Common myeloid progenitor, CD34-positive (primary cell): ENCODE results near the gene TBXA2R.

Experiments
- CTCF ChIA-PET: fragments of 350-600 bp; sonication (Branson Sonifier 250); formaldehyde crosslinking; loops from one replicate; lab custom pipeline; 2021; ENCODE audit warnings: antibody characterized with exemption; lab: Charles Lee
- POLR2A ChIA-PET: fragments of 350-600 bp; sonication (Branson Sonifier 250); formaldehyde crosslinking; loops from one replicate; lab custom pipeline; 2021; ENCODE audit warnings: antibody characterized with exemption; lab: Charles Lee
- DNase-seq, 3 donors: peaks; one replicate each; pipeline versions ENCODE4 v3.0.0 to v3.0.0-alpha.2; 2013
- H3K27ac ChIP-seq, 2 experiments: 1 replicate in 1 of 2; 2 replicates in 1 of 2; pipeline ENCODE4 v1.7.0; 2013; ENCODE audit warnings: inconsistent platforms in 2 of 2, low read length in 2 of 2, mild to moderate bottlenecking in 2 of 2, low read depth in 1 of 2, moderate library complexity in 1 of 2; ENCODE audit not compliant: severe bottlenecking in 2 of 2, insufficient read depth in 1 of 2, poor library complexity in 1 of 2
- H3K27me3 ChIP-seq, 5 experiments: replicated peaks in 2 of 5; 1 replicate in 3 of 5; 2 replicates in 2 of 5; pipeline versions ENCODE4 v1.6.1 to v1.7.0; 2013; ENCODE audit warnings: low read length in 4 of 5, mild to moderate bottlenecking in 2 of 5, moderate library complexity in 2 of 5, inconsistent platforms in 1 of 5; ENCODE audit not compliant: insufficient read depth in 5 of 5, control insufficient read depth in 4 of 5
- H3K36me3 ChIP-seq, 4 experiments: 1 replicate in 2 of 4; 2 replicates in 2 of 4; pipeline versions ENCODE4 v1.6.1 to v1.7.0; 2013; ENCODE audit warnings: low read length in 3 of 4, control low read depth in 1 of 4, mild to moderate bottlenecking in 1 of 4; ENCODE audit not compliant: control insufficient read depth in 4 of 4, insufficient read depth in 4 of 4
- H3K4me1 ChIP-seq, 4 experiments: 1 replicate in 3 of 4; 2 replicates in 1 of 4; pipeline versions ENCODE4 v1.6.1 to v1.7.1; 2013; ENCODE audit warnings: low read length in 3 of 4, mild to moderate bottlenecking in 3 of 4, control low read depth in 1 of 4, inconsistent platforms in 1 of 4, moderate library complexity in 1 of 4; ENCODE audit not compliant: control insufficient read depth in 4 of 4, insufficient read depth in 4 of 4; ENCODE audit errors: control extremely low read depth in 1 of 4
- H3K4me3 ChIP-seq, 7 experiments: 1 replicate in 4 of 7; 2 replicates in 3 of 7; pipeline versions ENCODE4 v1.5.1 to v1.7.0; 2013; ENCODE audit warnings: mild to moderate bottlenecking in 7 of 7, low read length in 6 of 7, moderate library complexity in 6 of 7, inconsistent platforms in 2 of 7, low read depth in 2 of 7, control low read depth in 1 of 7; ENCODE audit not compliant: insufficient read depth in 4 of 7, control insufficient read depth in 1 of 7; ENCODE audit errors: extremely low read depth in 1 of 7
- H3K9me3 ChIP-seq, 5 experiments: 1 replicate in 4 of 5; 2 replicates in 1 of 5; pipeline versions ENCODE4 v1.6.1 to v1.7.1; 2013; ENCODE audit warnings: low read length in 4 of 5, mild to moderate bottlenecking in 2 of 5, inconsistent platforms in 1 of 5, low read depth in 1 of 5, moderate library complexity in 1 of 5; ENCODE audit not compliant: control insufficient read depth in 4 of 5, insufficient read depth in 2 of 5; ENCODE audit errors: control extremely low read depth in 1 of 5
- WGBS: methylation state at CpG from one replicate; pipeline ENCODE4 v1.1.5; 2013; ENCODE audit not compliant: insufficient coverage; 5-methylcytosine and 5-hydroxymethylcytosine counted together

TBXA2R gene

DNA sequence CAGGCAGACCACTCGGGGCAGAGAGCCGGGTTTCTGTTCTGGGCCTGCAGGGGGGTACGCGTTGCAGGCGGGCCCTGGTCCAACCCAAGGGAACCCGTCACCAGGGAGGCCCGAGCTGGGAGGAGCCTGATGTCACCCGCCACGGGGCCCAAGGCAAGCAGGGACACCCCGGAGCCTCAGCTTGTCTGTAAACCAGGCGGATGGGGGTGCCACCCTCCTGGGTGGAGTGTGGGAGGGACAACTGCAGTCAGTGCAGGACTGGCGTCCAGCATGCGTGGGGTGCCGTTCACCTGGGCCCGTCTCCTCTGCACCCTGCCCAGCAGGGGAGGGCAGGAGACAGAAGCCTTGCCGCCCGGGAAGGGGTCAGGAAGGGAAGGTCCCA is 12.9 kb upstream of the TBXA2R start:
- Histone ChIP-seq H3K27me3 (no peaks in the 10 kb centered on the region), H3K4me1 (peaks cover 0 to 25% (median 25%) of the 10 kb centered on the region in 4 experiments), H3K4me3 (no peak overlapping the region), H3K36me3 (peaks cover 0 to 49% (median 34%) of the 10 kb centered on the region in 4 experiments), H3K27ac (no peak overlapping the region), H3K9me3 (no peaks in the 10 kb centered on the region)
- DNase-seq, result no peak
- WGBS, result 95% methylated on average over 12 of the region's 17 CpGs
- ChIA-PET POLR2A (no interaction called here), CTCF (interaction anchor here (3.3 to 8.5 kb wide), 2 partner anchors 11 to 32 kb away, joined by 18 to 91 read pairs; partner anchors contain the start of gene GIPC3)

- H3K4me1 ChIP-seq, result peaks cover 0 to 21% (median 21%) of the 10 kb centered on the region in 4 experiments
- peaks cover 0 to 51% (median 34%) of the 10 kb centered on the region in 4 experiments for H3K36me3 ChIP-seq
- H3K27ac ChIP-seq, result no peak overlapping the region
- no peaks in the 10 kb centered on the region for H3K27me3 ChIP-seq
- whole genome bisulfite sequencing, result 94% methylated on average over 28 of the region's 31 CpGs
- ChIA-PET POLR2A (no interaction called here), CTCF (interaction anchor here (3.3 to 8.5 kb wide), 2 partner anchors 10 to 31 kb away, joined by 18 to 91 read pairs; partner anchors contain the start of gene GIPC3)
- no peak overlapping the region for H3K4me3 ChIP-seq
- DNase-seq, result no peak
- no peaks in the 10 kb centered on the region for H3K9me3 ChIP-seq
These were observed 12.3 kb upstream of the TBXA2R start for GRCh38 chr19:3618811-3619630.

GRCh38 chr19:3618144-3618810 is 11.6 kb upstream of the TBXA2R start:
- peak overlapping the region in 4 of 7 experiments; percentile 13 to 71 (median 61) for H3K4me3 ChIP-seq
- peaks cover 0 to 21% (median 21%) of the 10 kb centered on the region in 4 experiments for H3K4me1 ChIP-seq
- no peaks in the 10 kb centered on the region for H3K27me3 ChIP-seq
- no peaks in the 10 kb centered on the region for H3K9me3 ChIP-seq
- POLR2A ChIA-PET, result interaction anchor here (0.6 kb wide), 1 partner anchor 137 kb away, joined by 3 read pairs; no protein-coding TSS in a partner anchor
- peaks cover 0 to 50% (median 35%) of the 10 kb centered on the region in 4 experiments for H3K36me3 ChIP-seq
- WGBS, result 45% methylated on average over 30 of the region's 31 CpGs
- CTCF ChIA-PET, result interaction anchor here (1.4 to 8.5 kb wide), 3 partner anchors 10 to 73 kb away, joined by 4 to 91 read pairs (median 18); partner anchors contain the start of gene GIPC3
- H3K27ac ChIP-seq, result no peak overlapping the region
- peak in 2 of 3 donors; percentile 35 to 51 for DNase-seq

- ChIA-PET CTCF (interaction anchor here (1.4 to 8.5 kb wide), 3 partner anchors 9 to 73 kb away, joined by 4 to 91 read pairs (median 18); partner anchors contain the start of gene GIPC3), POLR2A (interaction anchor here (0.6 kb wide), 1 partner anchor 138 kb away, joined by 3 read pairs; no protein-coding TSS in a partner anchor)
- Histone ChIP-seq H3K27me3 (no peaks in the 10 kb centered on the region), H3K9me3 (no peaks in the 10 kb centered on the region), H3K4me3 (peak overlapping the region in 5 of 7 experiments; percentile 19 to 71 (median 55)), H3K36me3 (peaks cover 0 to 51% (median 34%) of the 10 kb centered on the region in 4 experiments), H3K4me1 (peaks cover 0 to 21% (median 21%) of the 10 kb centered on the region in 4 experiments), H3K27ac (peak overlapping the region in 1 of 2 experiments; percentile 62)
- peak; percentile 72 to 87 (median 86) for DNase-seq
- WGBS, result 5% methylated on average over 19 of the region's 19 CpGs
These were observed 10.8 kb upstream of the TBXA2R start for GRCh38 chr19:3617463-3617862.

DNA sequence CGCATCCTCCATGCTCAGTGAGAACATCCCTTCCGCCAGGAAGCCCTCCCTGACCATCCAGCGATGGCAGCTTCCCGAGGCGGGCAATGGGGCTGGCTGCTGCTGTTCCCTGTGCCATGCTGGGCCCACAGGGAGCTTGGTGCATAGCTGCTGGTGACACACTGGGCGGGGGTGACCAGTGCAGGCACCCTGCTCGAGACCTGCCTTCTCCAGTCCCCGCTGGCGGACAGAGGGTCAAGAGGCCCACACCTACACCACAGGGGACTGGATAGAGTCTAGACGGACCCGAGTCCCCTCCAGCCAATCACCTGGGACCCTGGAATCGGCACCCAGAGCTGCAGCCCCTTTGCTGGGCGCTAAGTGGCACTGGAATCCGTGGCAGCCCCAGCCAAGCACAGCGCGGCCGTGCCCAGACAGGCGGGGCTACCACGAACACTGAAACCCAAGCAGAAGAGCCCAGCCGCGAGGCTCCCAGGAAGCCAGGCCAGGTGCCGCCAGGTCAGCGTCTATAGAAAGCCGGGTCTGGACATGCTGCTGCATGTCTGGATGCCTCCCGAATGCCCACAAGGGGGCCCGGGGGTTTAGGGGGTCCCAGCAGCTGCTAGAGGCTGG is 9.0 kb upstream of the TBXA2R start:
- DNase-seq, result no peak
- Histone ChIP-seq H3K9me3 (no peaks in the 10 kb centered on the region), H3K4me1 (peaks cover 0 to 21% (median 21%) of the 10 kb centered on the region in 4 experiments), H3K4me3 (no peak overlapping the region), H3K36me3 (peaks cover 0 to 53% (median 31%) of the 10 kb centered on the region in 4 experiments), H3K27ac (no peak overlapping the region), H3K27me3 (no peaks in the 10 kb centered on the region)
- WGBS, result 98% methylated on average over 22 of the region's 26 CpGs
- ChIA-PET POLR2A (no interaction called here), CTCF (interaction anchor here (0.9 to 8.5 kb wide), 2 partner anchors 11 to 28 kb away, joined by 4 to 91 read pairs; partner anchors contain the start of gene GIPC3)

DNA sequence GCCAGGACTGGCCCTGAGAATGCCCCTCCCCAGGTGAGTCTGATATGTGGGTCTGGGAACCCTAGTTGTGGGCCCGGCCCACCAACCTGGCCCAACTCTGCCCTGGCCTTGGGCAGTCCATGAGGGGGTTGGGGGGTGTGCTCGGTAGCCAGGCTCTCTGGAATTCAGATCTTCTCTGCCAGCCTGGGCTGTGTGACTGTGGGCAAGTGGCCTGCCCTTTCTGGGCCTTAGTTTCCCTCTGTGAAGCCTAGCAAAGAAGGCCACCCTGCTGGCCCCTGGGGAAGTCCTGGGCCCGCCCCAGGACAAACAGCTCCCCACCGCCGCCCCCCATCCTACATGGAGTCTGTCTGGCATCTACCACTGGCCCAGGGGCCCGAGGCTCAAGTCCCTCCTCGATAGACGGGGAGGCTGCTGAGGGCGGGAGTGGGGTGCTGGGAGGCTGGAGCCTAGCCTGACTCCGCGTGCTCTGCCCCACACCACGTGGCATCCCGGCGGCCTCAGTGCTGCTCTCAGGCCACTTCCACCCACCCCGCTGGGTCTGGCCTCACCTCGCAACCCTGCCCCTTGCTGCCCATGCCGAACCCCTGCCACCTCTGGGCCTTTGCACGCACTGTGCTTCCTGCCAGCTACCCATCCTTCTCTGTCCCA is 8.3 kb upstream of the TBXA2R start:
- WGBS, result 98% methylated on average over 11 of the region's 18 CpGs
- Histone ChIP-seq H3K27me3 (no peaks in the 10 kb centered on the region), H3K9me3 (no peaks in the 10 kb centered on the region), H3K36me3 (peaks cover 0 to 51% (median 28%) of the 10 kb centered on the region in 4 experiments), H3K4me1 (peaks cover 0 to 25% (median 24%) of the 10 kb centered on the region in 4 experiments), H3K27ac (no peak overlapping the region), H3K4me3 (no peak overlapping the region)
- ChIA-PET POLR2A (no interaction called here), CTCF (interaction anchor here (8.5 kb wide), 1 partner anchor 27 kb away, joined by 91 read pairs; the partner anchor contains the start of gene GIPC3)
- DNase-seq, result no peak
